HG03064 (cell line): ENCODE data around the gene GHR.

Experiments used
- ATAC-seq: cut with Tn5 transposase; IDR thresholded peaks from one replicate; pipeline ENCODE4 v1.9.1; 2021; ENCODE audit warnings: low read depth; ENCODE audit not compliant: unreplicated experiment

Gene GHR

DNA sequence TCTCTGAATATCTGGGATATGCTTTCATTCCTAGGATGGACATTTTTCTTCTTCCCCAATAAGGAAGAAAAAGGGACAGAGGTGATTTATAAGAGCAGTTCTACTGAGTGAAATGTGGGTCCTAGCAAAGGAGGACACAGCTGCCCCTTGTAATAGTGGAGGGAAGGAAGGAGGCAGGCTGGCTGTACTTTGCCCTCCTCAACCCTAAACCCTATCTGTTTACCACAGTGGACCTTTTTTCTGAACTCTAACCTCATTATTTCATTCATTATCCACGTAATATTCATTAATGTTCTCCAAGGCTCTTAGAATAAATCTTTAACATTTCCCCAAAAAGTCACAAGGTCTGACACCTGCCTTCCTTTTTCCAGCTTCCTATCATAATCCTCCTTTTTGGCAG, 37.8 kb downstream of the GHR start:
- no peak for ATAC-seq

DNA sequence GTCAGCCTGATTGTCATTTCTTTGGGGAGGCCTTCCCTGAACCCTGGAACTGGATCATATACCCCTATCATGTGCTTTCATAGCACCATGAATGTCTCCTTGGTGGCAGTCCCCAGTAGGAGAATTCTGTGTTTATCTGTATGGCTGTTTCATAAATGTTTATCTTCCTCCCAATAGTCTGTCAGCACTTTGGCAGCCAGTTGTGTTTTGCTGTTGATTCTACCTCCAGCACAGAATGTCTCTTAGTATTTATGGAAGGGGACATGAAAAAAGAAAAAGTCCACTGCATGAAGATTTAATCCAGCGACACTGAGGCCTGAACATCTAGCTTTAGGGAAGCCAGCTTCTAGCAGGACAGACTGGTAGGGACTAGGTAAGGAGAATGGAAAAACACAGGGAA, 38.3 kb downstream of the GHR start:
- no peak for ATAC-seq

DNA sequence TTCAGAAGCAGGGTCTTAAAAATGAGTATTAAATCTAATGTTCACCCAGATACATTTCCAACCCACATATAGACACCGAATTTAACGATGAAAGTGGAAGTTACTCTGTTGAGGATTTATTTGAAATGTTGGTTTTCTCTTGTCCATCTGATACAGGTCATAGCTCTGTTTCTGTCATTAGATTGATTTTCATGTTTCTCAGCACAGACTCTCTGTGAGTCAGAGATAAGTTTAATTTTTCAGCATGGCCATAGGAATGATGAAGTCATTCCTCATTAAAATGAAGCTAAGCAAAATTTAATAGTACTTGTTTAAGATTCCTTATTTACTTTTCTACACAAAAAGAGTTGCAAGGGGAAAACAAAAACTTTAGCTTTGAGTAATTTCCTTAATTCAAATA, 38.8 kb downstream of the GHR start:
- ATAC-seq = no peak

DNA sequence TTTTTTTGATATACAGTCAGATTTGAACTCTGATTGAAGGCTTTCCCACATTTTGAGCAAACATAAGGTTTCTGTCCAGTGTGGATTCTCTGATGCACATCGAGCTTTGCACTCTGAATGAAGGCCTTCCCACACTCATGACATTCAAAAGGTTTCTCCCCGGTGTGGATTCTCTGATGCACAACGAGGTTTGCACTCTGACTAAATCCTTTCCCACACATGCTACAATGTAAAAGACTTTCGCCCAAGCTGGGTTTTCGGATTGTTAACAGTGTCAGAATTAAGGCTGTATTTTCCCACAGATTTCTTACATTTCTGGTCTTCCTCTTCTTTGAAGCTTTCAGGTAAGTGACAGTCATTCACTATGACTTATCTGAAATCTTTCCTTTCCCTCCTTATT, 44.3 kb downstream of the GHR start:
- no peak for ATAC-seq

DNA sequence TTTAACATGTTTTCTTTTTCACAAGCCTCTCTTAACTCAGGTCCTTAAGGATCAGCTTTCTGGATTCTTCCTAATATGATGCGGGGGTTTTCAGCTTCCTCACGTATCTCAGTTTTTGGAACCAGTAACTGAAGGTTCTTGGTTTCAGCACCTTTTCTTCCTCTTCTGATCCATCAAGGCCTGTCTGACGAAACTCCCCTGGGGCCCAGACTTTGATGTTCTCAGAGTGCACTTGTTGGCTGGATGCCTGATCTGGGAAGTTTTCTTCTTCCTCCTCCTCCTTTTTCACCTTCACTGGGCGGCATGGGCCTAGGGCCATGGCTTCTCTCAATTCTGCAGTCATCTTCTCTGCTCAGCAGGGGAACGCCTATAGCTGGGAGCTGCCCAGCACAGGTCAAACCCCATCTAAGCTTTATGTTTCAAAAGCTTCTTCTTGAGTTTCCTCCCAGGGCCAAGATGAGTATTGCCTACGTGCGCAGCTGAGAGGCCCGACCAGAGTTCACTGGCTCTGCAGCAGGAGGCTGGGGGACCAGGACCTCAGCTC, 44.8 kb downstream of the GHR start:
- no peak for ATAC-seq

DNA sequence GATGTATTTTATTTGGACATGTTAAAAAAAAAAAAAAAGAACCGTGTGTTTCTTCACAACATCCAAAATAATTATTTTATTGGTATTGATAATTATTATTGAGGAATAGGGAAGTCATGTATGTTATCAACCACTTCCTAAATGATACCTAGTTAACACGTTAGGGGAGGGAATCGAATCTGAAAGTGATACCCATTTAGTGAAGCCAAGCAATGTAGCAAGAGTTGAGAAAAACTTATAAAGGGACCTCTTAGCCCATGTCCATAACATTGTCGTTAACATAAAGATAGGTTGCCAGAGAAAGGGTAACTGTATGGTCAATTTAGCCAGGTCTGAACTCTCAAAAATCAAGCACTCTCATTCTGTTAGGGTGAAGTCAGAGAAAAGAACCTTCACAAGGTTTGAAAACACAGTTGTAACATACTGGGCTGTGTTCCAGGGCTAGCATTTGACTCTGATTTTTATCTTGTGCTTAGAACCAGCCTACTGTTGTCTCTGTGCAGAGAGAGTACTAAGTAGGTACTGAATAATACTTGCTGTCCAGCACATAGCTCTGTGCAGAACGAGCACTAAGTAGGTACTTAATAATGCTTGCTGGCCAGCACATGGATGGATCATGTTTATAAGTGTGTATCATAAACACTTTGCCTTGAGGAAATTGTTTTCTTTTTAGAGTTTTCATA, 60.4 kb downstream of the GHR start:
- ATAC-seq = peak; percentile 84

DNA sequence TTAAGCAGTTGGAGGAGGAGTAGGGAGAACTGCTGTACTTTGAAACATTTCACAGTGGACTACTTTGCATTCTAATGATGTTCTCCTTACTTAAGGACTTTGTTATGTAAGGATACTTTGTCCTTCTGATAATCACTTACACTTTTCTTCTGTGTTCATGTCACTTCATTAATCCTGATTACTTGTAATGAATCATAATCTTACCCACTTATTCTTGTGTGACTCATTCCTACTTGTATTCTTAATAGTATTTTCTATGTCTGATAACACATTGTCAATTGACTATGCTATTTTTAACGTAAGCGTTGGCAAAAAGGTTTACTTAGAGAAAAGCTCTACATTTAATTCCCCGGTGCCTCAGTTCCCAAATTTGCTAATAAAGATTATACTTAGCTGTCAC, 63.8 kb downstream of the GHR start:
- no peak for ATAC-seq

DNA sequence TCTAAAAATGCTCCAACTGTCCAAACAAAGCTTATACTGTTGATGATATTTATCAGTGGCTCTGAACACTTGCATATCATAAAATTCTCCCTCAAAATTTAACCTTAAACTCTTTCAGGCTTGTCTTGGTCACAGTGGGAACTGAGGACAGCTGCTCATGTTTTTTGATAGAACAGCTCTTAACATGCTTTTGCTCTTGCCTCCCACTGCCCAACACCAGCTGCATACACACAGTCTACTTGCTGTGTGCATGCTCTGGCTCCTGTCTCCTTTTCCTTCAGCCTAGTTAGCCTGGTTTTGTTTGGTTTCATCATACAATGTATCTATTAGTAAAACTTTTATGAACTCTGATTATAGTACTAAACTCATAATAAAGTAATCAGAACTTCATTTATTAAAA, 64.6 kb downstream of the GHR start:
- ATAC-seq = no peak

DNA sequence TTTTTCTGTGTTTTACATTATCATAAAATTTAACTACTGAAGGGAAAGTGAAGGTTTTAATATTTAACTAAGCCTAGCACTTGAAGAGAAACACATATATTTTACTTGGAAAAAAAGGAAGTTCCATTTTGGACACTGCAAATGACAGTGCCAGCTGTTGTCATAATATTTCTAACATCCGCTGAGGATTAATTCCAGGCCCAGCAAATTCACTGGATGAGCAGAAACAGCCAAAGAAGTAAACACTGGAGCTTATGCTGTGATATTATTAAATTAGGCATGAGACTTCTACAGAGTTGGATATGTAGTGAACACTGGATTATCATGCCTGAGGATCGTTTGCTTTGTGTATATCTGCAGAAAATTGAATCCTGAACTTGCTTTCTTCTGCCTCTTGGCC, 67.6 kb downstream of the GHR start:
- no peak for ATAC-seq

DNA sequence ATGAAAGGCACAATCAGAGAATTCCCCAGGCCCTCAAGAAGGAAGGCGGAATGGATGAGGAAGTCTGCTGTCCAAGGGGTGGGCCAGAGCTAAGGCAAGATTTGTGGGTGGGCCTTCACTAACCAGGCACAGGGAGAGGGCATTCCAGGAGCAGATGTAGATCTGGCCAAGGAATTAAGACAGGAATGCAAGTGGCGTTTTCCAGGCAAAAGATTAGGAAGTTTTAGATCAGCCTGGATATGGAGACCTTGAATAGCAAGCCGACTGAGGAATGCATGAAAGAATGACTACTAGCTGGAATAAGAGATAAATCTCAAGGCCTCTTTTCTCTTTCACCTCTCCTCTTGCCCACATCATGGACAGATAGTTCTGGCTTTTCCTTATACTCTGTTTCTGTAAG, 68.5 kb downstream of the GHR start:
- no peak for ATAC-seq

DNA sequence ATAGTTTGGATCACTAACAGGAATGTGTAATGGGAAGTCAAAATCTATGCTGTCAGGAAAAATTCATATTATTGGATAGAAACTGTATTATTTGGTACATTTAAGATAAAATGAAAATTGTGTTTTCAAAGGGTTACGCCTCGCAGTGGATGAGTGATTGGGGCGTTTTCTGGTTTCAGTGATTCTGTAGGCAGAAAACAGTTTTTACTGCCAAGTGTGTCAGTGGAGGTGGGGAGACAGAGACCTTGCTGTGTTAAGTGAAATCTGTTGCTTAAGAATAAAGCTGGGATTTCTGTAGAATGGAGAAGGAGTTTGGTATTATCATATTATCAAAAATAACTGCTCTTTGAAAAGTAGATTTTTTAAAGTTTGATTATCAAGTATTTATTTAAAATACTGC, 69.7 kb downstream of the GHR start:
- no peak for ATAC-seq

DNA sequence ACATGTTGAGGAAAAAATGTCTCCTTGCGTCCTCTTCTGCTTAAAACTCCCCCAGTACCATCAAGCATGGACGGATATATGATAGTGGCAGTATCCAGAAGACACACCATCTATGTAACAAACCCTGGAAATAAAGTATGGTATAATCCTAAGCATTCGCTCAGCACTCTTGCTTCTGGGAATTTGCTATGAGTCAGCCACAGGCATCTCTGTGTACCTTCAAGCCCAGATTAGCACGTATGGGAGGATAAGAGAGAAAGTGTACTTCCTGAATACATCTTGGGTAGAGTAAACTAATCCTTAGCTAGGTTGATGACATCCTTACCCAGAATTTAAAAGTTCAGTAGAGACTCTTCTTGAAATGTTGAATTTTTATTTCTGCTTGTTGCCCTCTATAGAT, 71.2 kb downstream of the GHR start:
- ATAC-seq = no peak

DNA sequence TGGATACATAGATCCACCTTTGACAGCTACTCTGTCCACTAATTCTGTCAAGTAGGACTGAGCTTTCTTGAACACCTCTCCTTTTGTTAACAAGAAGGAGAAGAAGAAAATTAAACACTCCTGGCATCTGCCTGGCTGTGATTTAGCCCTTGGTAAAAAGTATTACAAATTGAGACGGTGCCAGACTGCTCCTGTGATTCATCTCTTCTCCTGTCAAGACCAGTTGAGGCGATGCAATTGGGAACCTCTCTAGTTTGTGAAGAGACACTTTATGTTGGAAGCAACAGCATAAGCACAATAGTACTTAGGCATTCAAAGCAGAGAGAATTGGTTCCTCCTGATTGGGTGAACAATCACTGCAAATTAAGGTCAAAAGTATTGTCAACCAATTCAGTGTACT, 72.7 kb downstream of the GHR start:
- no peak for ATAC-seq

DNA sequence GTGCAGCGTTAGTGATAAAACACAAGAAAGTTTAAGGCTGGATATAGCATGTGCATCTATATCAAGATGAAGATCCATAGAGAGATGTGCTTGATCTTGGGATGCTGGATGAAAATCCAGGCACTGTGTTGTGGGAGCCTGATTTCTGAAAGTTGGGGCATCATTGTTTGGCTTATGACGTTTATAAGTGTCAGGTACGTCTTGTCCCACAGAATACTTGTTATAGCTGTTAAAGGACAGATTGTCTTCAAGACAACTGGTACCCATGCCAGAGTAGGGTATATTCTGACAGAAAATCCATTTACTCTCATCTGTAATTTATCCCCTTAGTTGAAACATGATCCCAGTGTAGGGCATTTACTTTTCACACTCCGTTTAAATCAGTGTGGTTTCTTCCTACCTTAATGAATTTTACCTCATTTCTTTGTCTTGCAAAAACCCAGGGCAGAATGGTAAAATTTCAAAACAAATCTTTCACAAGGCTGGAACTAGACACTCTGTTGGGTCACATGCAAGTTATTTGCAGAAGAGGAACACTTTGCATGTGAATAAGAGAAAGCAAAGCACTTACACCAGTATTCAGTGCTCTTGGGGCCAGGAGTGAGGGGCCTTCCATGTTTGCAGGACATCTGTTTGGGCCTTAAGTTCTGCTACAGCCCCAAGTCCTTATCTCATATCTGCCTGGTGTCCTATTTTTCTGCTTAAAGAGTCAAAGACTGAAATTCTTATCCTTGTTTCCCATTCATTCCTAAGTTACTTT, 73.3 kb downstream of the GHR start:
- no peak for ATAC-seq

DNA sequence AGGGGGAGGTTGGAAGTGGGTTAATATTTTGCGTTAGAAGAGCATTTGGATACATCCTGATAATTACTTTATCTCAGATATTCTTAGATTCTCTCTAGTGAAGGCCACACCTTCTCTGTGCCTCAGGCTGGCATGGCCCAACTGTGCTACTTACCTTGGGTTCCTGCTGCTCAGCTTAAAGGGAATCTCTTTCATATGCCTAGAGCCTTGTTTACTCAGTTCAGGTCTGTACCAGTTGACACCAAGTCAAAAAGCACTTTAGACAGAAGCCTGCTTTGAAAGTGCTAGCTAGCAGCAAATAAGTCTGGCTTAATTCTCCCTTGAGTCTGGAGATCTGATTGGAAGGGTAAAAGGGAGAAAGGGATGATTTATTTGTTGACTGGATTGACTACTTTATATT, 74.8 kb downstream of the GHR start:
- ATAC-seq = no peak

DNA sequence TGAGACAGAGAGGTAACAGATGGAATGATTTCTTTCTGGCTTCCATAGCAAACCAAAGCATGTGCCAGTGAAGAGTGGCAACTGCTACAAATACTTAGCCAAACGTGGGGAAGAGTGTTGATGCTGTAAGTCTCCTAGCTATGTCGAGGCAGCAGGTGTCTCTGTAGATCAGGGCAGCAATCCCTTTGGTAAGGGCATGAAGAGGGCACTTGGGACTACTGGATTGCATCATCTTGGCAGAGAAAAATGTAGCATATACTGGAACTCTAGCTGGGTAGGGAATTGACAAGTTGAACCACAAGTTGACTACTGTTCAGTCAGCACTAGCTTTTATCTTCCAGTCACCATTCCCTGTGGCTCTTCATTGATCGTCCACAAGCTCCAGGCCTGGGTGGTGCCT, 75.8 kb downstream of the GHR start:
- ATAC-seq = no peak

DNA sequence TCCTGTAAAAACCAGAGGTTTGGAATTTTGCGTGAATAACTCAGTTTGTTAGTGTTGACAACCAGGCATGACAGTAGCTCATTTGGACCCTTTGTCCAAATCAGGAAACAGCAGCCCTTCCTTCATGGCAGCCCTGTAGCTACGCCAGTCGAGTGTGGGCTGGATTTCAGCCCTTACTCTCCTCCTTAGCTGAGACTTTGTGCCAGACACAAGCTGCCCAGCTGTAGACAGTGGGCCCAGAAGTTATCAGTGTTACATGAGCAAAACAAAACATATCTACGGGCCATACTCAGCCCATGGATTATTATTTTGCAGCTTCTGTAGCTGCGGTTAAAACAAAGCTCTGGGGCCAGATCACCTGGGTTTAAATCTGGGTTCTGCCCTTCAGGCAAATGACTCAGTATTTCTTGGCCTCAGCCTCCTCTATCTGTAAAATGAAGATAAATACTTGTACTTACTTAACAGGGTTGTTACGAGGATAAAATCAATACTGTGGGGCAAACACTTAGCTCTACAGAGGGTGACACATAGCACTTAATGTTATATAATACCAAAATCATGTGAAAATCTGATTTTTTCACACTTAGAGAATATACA, 76.9 kb downstream of the GHR start:
- no peak for ATAC-seq

DNA sequence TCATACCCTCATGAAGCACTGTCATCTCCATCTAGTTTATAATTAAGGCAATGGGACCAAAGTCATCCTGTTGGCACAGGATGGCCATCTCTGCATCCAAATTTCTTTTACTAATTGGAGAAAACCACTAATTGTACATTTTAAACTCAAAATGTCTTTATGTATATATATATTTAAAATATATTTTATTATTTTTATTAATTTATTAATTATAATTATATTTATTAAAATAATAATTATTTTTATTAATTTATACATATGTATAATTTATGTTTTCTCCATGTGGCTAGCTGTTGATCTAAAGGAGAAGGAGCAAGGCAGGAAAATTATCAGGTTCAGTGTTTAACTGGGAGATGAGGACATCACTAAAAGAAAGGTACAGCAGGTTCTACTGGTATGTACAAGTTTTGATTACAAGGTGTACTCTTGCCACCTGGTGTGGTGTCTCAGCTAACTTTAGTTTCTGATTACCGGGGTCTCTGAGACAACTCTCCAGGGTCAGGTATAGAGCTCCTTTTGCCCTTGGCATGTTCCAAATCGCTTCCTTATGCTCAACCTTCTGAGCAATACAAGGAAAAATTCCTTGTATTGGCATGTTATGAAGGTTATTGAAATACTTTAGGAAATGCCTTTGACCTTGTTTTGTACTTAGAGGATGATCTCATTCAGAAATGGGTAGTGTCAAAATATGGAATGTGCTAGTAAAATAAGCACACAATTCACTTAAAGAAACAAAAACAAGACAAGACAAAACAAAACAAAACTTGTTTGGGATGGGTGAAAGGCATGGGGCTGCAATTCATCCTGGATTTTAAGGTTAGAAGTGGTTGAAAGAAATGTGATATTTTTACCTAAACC, 79.6 kb downstream of the GHR start:
- ATAC-seq = no peak

DNA sequence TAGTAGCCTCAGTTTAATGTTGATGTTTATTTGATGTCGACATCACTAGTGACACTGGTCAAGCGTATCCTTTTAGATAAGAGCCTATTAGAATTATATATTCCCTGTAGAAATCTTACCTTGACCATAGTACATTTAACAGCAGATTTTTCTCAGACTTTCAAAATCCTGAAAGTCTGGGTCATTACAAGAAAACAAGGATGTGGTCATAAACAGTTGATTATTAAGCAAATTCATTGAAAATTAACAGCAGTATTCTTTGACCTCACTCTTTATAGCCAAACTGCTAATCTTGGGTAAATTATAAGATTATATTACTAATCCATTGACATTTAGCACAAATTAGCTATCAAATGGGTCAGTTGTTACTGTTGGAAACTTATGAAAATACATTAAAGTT, 83.4 kb downstream of the GHR start:
- no peak for ATAC-seq

DNA sequence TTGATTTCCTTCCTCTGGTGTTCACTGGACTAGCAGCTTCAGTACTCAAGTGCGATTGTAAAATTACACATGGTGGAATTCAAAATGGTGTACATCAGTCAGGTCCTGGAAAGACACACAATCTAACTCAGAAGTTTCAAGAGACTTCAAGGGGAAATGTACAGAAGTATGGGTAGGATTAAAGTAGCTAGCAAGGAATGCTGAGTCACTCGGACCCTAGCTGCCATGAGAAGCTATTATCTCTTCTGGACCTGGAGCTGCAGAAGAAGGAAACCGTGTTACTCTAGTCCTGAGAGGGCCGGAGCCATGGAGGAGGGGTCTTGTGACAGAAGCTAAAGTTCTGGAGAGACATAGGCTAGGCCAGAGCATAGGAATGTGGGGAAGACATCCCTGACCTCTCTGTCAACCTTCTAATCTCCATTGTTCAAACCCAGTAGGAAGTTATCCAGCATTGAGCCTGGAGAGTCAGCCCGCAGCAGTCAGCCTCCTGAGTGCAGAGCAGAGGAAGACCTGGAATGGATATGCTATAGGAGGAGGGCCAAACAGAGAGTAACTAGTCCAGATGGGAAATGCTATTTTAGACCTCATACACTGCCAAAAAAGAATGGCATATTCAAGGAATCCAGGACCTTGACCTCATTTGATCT, 84.3 kb downstream of the GHR start:
- ATAC-seq = no peak
